HFFc6 (cell line): ENCODE measurements around the gene TMEM127. TPM values are rescaled to one million over a fixed set of nuclear protein-coding genes. Genes with fewer than 3 reads are reported as not detected.

Experiments used
- DNase-seq: peaks from one replicate; pipeline ENCODE4 v3.0.0-alpha.2; 2018
- H3K27ac Mint-ChIP-seq: 2 replicates; pipeline ENCODE4 v1.8.0; 2020; ENCODE audit warnings: mild to moderate bottlenecking, mixed read lengths
- H3K27me3 Mint-ChIP-seq: 2 replicates; pipeline ENCODE4 v1.8.0; 2021; ENCODE audit warnings: mild to moderate bottlenecking, moderate library complexity, mixed read lengths; ENCODE audit not compliant: insufficient read depth
- H3K36me3 Mint-ChIP-seq: 2 replicates; pipeline ENCODE4 v1.8.0; 2021; ENCODE audit warnings: low read depth, mixed read lengths
- H3K4me1 Mint-ChIP-seq: 2 replicates; pipeline ENCODE4 v1.8.0; 2020; ENCODE audit warnings: low read depth, mixed read lengths
- H3K4me3 Mint-ChIP-seq: 2 replicates; pipeline ENCODE4 v1.8.0; 2020; ENCODE audit warnings: mild to moderate bottlenecking, moderate library complexity, mixed read lengths
- H3K9me3 Mint-ChIP-seq: 2 replicates; pipeline ENCODE4 v1.8.0; 2020; ENCODE audit warnings: mild to moderate bottlenecking, mixed read lengths
- total RNA-seq, 6 experiments: library from RNA; stranded (reverse); fragmentation: NEBNext Ultra II Directional; extraction: Animal tissue kit (Norgen Biotek cat#: 25700); gene quantifications; 2 replicates in 1 of 6; 3 replicates in 5 of 6; pipeline ENCODE4 v1.2.3, GENCODE V29; 2021
- TF ChIP-seq, protein P1 (sequence below): fragments of 200-600 bp; sonication (generic); IDR thresholded peaks from 2 replicates; pipeline ENCODE4 v1.5.0; 2021; ENCODE audit warnings: antibody characterized with exemption, mild to moderate bottlenecking

The TMEM127 gene
- total RNA-seq, 6 experiments from 2014 or later = 57.6 to 84.6 (median 71.1) TPM

DNA sequence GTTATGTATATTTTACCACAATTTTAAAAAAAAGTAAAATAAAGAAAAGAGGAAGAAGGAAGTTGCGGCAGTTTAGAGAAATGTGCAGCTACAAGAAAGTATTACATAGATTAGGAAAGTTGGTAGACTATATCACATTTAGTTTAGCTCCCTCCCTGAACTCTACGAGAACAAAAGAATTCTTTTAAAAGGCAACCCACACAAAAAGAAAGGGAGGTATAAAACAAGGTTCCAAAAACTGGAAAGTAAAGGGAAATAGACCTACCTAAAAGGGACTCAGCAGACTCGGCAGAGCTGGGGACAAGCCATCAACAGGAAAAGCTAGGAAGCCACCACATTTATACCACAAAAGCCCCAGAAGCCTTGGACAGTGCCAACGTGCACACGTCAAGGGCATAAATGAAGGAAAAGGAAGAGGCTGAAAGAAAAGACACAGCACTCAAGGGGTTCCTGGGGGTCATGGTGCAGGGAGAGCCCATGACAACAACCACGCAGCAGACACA, 9.1 kb downstream of the TMEM127 start:
- no peak for DNase-seq
- Mint-ChIP-seq H3K27me3 (peaks cover 3% of the 10 kb centered on the region), H3K27ac (no peak overlapping the region), H3K9me3 (no peaks in the 10 kb centered on the region), H3K36me3 (peaks cover 19% of the 10 kb centered on the region), H3K4me1 (peaks cover 51% of the 10 kb centered on the region), H3K4me3 (no peak overlapping the region)
- TF ChIP-seq, protein P1, sequence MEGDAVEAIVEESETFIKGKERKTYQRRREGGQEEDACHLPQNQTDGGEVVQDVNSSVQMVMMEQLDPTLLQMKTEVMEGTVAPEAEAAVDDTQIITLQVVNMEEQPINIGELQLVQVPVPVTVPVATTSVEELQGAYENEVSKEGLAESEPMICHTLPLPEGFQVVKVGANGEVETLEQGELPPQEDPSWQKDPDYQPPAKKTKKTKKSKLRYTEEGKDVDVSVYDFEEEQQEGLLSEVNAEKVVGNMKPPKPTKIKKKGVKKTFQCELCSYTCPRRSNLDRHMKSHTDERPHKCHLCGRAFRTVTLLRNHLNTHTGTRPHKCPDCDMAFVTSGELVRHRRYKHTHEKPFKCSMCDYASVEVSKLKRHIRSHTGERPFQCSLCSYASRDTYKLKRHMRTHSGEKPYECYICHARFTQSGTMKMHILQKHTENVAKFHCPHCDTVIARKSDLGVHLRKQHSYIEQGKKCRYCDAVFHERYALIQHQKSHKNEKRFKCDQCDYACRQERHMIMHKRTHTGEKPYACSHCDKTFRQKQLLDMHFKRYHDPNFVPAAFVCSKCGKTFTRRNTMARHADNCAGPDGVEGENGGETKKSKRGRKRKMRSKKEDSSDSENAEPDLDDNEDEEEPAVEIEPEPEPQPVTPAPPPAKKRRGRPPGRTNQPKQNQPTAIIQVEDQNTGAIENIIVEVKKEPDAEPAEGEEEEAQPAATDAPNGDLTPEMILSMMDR = no peak

DNA sequence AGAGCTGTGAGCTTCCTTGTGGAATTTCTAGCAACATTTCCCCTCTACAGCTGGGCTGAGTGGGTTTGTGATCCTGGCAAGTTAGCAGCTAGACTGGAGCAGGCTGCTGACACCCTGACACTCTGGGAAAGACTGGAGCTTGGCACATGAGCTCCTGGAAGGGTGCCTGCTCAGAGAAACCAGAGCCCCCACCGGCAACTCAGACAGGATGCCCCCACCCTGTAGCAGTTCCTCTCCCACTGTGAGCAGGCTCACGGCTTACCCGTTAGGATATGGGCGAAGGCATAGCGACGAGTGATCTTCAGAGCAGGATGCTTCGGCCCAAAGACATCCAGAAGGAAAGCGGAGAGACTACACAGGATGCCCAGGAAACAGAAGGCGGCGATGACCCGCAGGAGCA, 11.2 kb downstream of the TMEM127 start:
- H3K4me3 Mint-ChIP-seq = no peak overlapping the region
- H3K36me3 Mint-ChIP-seq = peaks cover 23% of the 10 kb centered on the region
- H3K4me1 Mint-ChIP-seq = peaks cover 51% of the 10 kb centered on the region
- TF ChIP-seq, protein P1 = no peak
- no peaks in the 10 kb centered on the region for H3K9me3 Mint-ChIP-seq
- H3K27ac Mint-ChIP-seq = no peak overlapping the region
- no peaks in the 10 kb centered on the region; the same call in 1 of the 2 replicates for H3K27me3 Mint-ChIP-seq
- DNase-seq = no peak

DNA sequence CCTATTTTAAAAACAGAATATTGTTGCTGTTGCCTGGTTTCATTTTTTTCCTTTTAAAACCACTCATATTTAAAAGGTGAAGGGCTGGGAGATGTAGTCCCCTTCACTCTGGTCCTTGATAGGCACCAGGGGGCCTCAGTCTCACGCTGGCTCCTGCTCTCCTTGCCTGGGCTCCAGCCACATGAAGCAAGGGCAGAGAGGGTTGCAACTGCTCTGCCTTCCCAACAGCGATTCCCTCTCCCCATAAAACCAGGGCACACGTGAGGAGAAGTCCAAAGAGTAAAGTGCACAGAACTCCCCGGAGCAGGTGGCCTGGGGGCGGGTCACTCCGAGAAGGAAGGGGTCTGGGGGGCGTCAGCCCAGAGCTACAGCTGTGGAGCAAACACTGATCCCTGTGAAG, 12.8 kb downstream of the TMEM127 start:
- H3K4me1 Mint-ChIP-seq = peaks cover 46% of the 10 kb centered on the region
- H3K9me3 Mint-ChIP-seq = no peaks in the 10 kb centered on the region
- TF ChIP-seq, protein P1 = no peak; the same call in 1 of the 2 replicates
- H3K27me3 Mint-ChIP-seq = no peaks in the 10 kb centered on the region; the same call in 1 of the 2 replicates
- no peak overlapping the region for H3K4me3 Mint-ChIP-seq
- DNase-seq = no peak
- H3K27ac Mint-ChIP-seq = peak overlapping the region; percentile 81; the same call in 1 of the 2 replicates
- H3K36me3 Mint-ChIP-seq = peaks cover 23% of the 10 kb centered on the region

DNA sequence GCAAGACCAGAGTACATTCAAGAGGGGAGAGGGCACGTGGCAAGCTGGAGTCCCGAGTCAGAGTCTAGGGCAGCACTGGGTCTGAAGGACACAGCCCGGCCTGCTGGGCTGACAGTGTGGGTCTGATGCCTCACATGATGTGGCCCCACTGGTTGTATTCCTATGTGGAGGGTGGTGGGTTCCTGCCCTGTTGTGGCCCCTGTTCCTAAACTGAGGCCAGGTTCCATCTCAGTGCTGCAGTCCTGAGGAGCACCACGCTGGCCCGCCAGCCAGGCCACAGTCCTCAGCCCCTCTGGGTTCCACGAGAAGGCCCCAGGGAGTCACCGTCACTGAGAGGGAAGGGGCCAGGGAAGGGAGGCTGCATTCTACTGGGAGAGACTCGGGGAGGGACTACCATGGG, 13.3 kb downstream of the TMEM127 start:
- TF ChIP-seq, protein P1 = no peak
- no peaks in the 10 kb centered on the region for H3K9me3 Mint-ChIP-seq
- peak overlapping the region; percentile 81 for H3K27ac Mint-ChIP-seq
- H3K4me3 Mint-ChIP-seq = no peak overlapping the region; the same call in 1 of the 2 replicates
- DNase-seq = no peak
- H3K27me3 Mint-ChIP-seq = no peaks in the 10 kb centered on the region; the same call in 1 of the 2 replicates
- H3K36me3 Mint-ChIP-seq = peaks cover 23% of the 10 kb centered on the region
- H3K4me1 Mint-ChIP-seq = peaks cover 48% of the 10 kb centered on the region

DNA sequence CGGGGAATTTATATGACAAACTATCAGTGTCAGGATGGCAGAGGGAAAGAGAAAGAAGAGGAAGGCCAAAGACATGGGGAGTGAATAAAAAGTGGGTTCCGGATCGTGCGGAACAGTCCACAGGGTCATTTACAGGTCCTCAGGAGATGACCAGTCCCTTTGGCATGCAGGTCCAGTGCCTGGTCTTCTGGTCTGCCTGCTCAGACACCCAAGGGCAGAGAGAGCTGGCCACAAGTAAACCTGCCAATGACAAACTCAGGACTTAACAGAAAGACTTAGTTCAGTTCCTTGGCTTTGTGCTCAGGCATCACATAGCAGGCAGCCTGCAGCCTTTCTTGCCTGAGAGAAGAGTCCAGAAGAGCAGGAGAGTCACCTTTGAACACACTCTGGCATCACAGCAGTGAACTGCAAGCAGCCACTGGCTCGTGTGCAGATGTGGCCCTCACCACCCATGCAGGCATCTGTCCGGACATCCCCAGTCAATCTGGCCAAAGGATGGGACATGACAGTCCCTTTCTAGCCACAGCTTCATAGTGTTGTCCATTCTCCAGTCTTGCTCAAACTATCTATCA, 14.0 kb downstream of the TMEM127 start:
- peak overlapping the region; percentile 81 for H3K27ac Mint-ChIP-seq
- H3K36me3 Mint-ChIP-seq = peaks cover 27% of the 10 kb centered on the region
- H3K9me3 Mint-ChIP-seq = no peaks in the 10 kb centered on the region
- TF ChIP-seq, protein P1 = no peak
- DNase-seq = peak; percentile 97
- no peaks in the 10 kb centered on the region; the same call in 1 of the 2 replicates for H3K27me3 Mint-ChIP-seq
- peak overlapping the region; percentile 77 for H3K4me3 Mint-ChIP-seq
- peaks cover 53% of the 10 kb centered on the region for H3K4me1 Mint-ChIP-seq
